Measurements from ENCODE around the gene OSBPL5. TPM values are rescaled to one million over a fixed set of nuclear protein-coding genes. Genes with fewer than 3 reads are reported as not detected.

Gene OSBPL5
- total and polyA plus RNA-seq, 2 of the 4 experiments (the other 2 are of a cell fraction) = 14.9 to 22.3 TPM

DNA sequence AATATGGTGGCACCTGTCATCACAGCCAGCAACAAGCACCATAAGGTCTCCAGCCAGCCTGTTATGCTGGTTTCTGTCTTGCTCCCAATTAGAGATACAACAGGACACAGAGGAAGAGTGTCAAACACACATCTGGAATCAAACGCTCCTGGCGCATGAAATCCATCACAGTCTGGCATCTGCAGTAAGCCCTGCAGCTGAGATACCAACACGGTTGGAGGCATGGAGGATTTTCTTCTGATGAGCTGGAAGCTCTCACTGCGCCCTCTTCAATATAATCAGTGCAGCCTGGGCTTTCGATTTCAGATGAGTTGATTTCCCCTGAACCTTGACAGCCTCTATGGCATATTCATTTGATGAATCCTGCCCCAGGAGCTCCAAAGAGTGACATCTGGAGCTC lies 80.1 kb downstream of the OSBPL5 start:
- Histone ChIP-seq H3K23ac (ENCODE audit: low read depth, low read length) (no peak overlapping the region), H3K79me1 (ENCODE audit: low read depth in 1 of 2, low read length in 2 of 2) (no peaks in the 10 kb centered on the region), H3K4me3 (ENCODE audit: insufficient read depth, low read depth, low read length) (no peak overlapping the region), H2AK9ac (replicated peaks; ENCODE audit: low read depth, low read length, poor library complexity) (no peak overlapping the region), H3K27me3 (ENCODE audit: control insufficient read depth, insufficient read depth, low read length) (0 out of 2 replicates have a peak, but pooled peaks cover 1% of the 10 kb centered on the region), H2BK15ac (ENCODE audit: low read depth, low read length) (no peak overlapping the region), H2AFZ (replicated peaks; ENCODE audit: low read length, poor library complexity) (no peak overlapping the region), H3K27ac (ENCODE audit: insufficient read depth, low read length) (no peak overlapping the region), H2BK20ac (ENCODE audit: low read depth, low read length) (no peak overlapping the region), H3K9me1 (ENCODE audit: insufficient read depth, low read length) (no peaks in the 10 kb centered on the region), H4K5ac (ENCODE audit: low read depth, low read length) (no peak overlapping the region), H4K91ac (ENCODE audit: insufficient read depth, low read depth, low read length) (no peak overlapping the region), H3K14ac (replicated peaks; ENCODE audit: low read depth, low read length) (no peak overlapping the region), H4K20me1 (ENCODE audit: insufficient read depth, low read length) (no peaks in the 10 kb centered on the region; the same call in 1 of the 2 replicates), H3K18ac (ENCODE audit: low read depth, low read length) (no peak overlapping the region), H2BK120ac (ENCODE audit: low read depth, low read length) (no peak overlapping the region), H3K56ac (ENCODE audit: extremely low read depth, insufficient read depth, low read length) (no peak overlapping the region), H3K36me3 (ENCODE audit: control insufficient read depth, insufficient read depth, low read length) (peaks cover 10% of the 10 kb centered on the region; the same call in 1 of the 2 replicates), H3K4me1 (ENCODE audit: control insufficient read depth, insufficient read depth, low read length) (no peaks in the 10 kb centered on the region; the same call in 1 of the 2 replicates), H2BK5ac (ENCODE audit: low read depth, low read length, poor library complexity, severe bottlenecking) (no peak overlapping the region), H2AK5ac (ENCODE audit: low read depth, low read length) (no peak overlapping the region), H3K9me3 (ENCODE audit: control insufficient read depth, insufficient read depth, low read length) (no peaks in the 10 kb centered on the region), H3K9ac (ENCODE audit: low read depth, low read length) (no peak overlapping the region), H3K4ac (ENCODE audit: low read depth, low read length) (no peak overlapping the region), H3K4me2 (ENCODE audit: low read depth, low read length) (no peak overlapping the region), H4K8ac (ENCODE audit: low read depth in 2 of 2, low read length in 2 of 2) (no peak overlapping the region)
- ChIA-PET POLR2A (ENCODE audit: unreplicated experiment) (no interaction called here), CTCF (interaction anchor here (0.6 kb wide), 1 partner anchor 311 kb away, joined by 3 read pairs; no protein-coding TSS in a partner anchor)
- 67% methylated on average over 5 of the region's 5 CpGs; no CpG with 5 or more reads in 1 of the 2 experiments for WGBS, 2 experiments (ENCODE audit: extremely low coverage in 2 of 2, insufficient read length in 1 of 2)
- dilution Hi-C loops (cut with HindIII; ENCODE audit: low sequenced_read_pairs, unreplicated experiment) = no loop called here
- DNase-seq = no peak
- BruUV-seq (replicated peaks) = no TSS peak
- intact Hi-C loops (cut with micrococcal nuclease) = no loop called here
- in situ Hi-C loops (cut with MboI; ENCODE audit: low sequenced_read_pairs) = no loop called here
- TF ChIP-seq MXI1 (IDR thresholded peaks at IDR 0.05; ENCODE audit: borderline replicate concordance, low read depth, low read length) (no peak), CEBPB (IDR thresholded peaks at IDR 0.05; ENCODE audit: low read depth, low read length) (no peak), RAD21 (IDR thresholded peaks at IDR 0.05; ENCODE audit: low read length) (no peak), NFE2L2 (IDR thresholded peaks at IDR 0.05; ENCODE audit: low read depth, low read length) (no peak), BHLHE40 (IDR thresholded peaks at IDR 0.05; ENCODE audit: low read depth, low read length) (no peak), CHD1 (IDR thresholded peaks at IDR 0.05; ENCODE audit: low read depth, low read length) (no peak), RCOR1 (IDR thresholded peaks at IDR 0.05; ENCODE audit: insufficient replicate concordance, low read length) (no peak), POLR2A (IDR thresholded peaks at IDR 0.05; ENCODE audit: low read depth, low read length) (no peak), SMC3 (IDR thresholded peaks at IDR 0.05; ENCODE audit: low read depth, low read length) (no peak), MAFK (IDR thresholded peaks at IDR 0.05; ENCODE audit: low read depth, low read length) (no peak), RFX5 (IDR thresholded peaks at IDR 0.05; ENCODE audit: low read depth, low read length) (no peak), MAZ (IDR thresholded peaks at IDR 0.05; ENCODE audit: borderline replicate concordance, low read depth, low read length) (no peak), ELK1 (IDR thresholded peaks at IDR 0.05; ENCODE audit: borderline replicate concordance, low read depth, low read length) (no peak), FOS (IDR thresholded peaks at IDR 0.05; ENCODE audit: low read depth, low read length) (no peak), CTCF (conservative IDR thresholded peaks at IDR 0.05; ENCODE audit: low read depth, low read length) (no peak)
- TF ChIP-seq, protein P1, sequence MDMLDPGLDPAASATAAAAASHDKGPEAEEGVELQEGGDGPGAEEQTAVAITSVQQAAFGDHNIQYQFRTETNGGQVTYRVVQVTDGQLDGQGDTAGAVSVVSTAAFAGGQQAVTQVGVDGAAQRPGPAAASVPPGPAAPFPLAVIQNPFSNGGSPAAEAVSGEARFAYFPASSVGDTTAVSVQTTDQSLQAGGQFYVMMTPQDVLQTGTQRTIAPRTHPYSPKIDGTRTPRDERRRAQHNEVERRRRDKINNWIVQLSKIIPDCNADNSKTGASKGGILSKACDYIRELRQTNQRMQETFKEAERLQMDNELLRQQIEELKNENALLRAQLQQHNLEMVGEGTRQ (IDR thresholded peaks at IDR 0.05; ENCODE audit: low read depth, low read length) = no peak
- ATAC-seq (ENCODE audit: low read depth) = no peak

Data from IMR-90 (cell line).